Measurements from ENCODE around the gene ZNF283.
"Not testable (repeated sequence)": the region's sequence is repeated elsewhere in the genome, so short reads cannot be mapped to it uniquely, and the experiment has no call there.

The ZNF283 gene

GRCh38 chr19:43802216-43802951 lies 24.7 kb upstream of the ZNF283 start, which contains the start of gene LYPD5:
Gene LYPD5, minus strand, starts transcription at chr19:43802447. Its CDS starts 67 bp downstream, at chr19:43802380.
- Histone ChIP-seq H2AK5ac (ENCODE audit: low read length, severe bottlenecking) (no peak within 1 kb of the TSS), H3K27me3 (ENCODE audit: control insufficient read depth in 1 of 2, insufficient read depth in 1 of 2, low read length in 2 of 2) (peaks cover 17 to 27% of the 10 kb centered on the region in 2 experiments), H2BK12ac (ENCODE audit: low read length in 2 of 2) (no peak within 1 kb of the TSS), H2BK120ac (ENCODE audit: low read depth, low read length) (no peak within 1 kb of the TSS), H3K23ac (ENCODE audit: low read length in 2 of 2) (no peak within 1 kb of the TSS), H3K79me1 (replicated peaks; ENCODE audit: low read length, poor library complexity, severe bottlenecking) (no peaks in the 10 kb centered on the region), H4K8ac (ENCODE audit: low read length) (no peak within 1 kb of the TSS), H3K36me3 (ENCODE audit: control insufficient read depth in 1 of 2, insufficient read depth in 2 of 2, low read depth in 1 of 2, low read length in 2 of 2) (no peaks in the 10 kb centered on the region), H3K4me3 (ENCODE audit: insufficient read depth in 1 of 2, low read depth in 1 of 2, low read length in 2 of 2) (no peak within 1 kb of the TSS), H4K91ac (ENCODE audit: low read length) (no peak within 1 kb of the TSS), H3K18ac (ENCODE audit: low read depth in 1 of 2, low read length in 2 of 2) (no peak within 1 kb of the TSS), H2AFZ (ENCODE audit: low read depth, low read length) (no peak within 1 kb of the TSS), H3K27ac (ENCODE audit: low read length, poor library complexity, severe bottlenecking) (no peak within 1 kb of the TSS), H3K14ac (ENCODE audit: low read length in 2 of 2) (no peak within 1 kb of the TSS), H2BK15ac (ENCODE audit: low read depth, poor library complexity, severe bottlenecking) (no peak within 1 kb of the TSS), H3K4me1 (ENCODE audit: control insufficient read depth, insufficient read depth, low read depth, low read length) (peaks cover 10% of the 10 kb centered on the region), H3K4me2 (ENCODE audit: low read length, poor library complexity, severe bottlenecking) (no peak within 1 kb of the TSS), H2BK5ac (ENCODE audit: low read depth, low read length, poor library complexity, severe bottlenecking) (no peak within 1 kb of the TSS), H3K9ac (ENCODE audit: low read length) (no peak within 1 kb of the TSS), H3K9me3 (ENCODE audit: control insufficient read depth, low read length) (no peaks in the 10 kb centered on the region), H3K4ac (ENCODE audit: low read depth in 1 of 2, low read length in 2 of 2) (no peak within 1 kb of the TSS)
- no peak for DNase-seq
- 64% methylated on average over 12 of the region's 12 CpGs for WGBS

DNA sequence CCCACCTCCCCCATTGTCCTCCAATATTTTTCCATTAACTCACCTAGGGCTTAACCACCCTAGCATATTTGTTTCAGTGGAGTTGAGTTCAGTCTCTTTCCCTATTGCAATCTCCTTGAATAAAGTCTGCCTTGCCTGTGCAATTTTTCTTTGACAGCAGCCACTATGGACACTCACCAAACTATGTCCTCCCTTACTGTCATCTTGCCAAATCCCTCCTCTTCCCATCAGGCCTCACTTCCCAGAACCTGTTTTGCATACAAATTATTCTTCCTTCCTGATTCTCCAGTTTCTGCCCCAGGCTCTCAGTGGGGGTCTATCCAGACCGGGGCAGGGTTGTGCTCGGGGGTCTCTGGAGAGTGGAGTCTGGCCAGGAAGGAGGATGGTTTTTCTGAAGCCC lies 22.7 kb upstream of the ZNF283 start:
- H3K14ac ChIP-seq (ENCODE audit: low read length in 2 of 2): no peak overlapping the region
- no peak overlapping the region for H3K23ac ChIP-seq (ENCODE audit: low read length in 2 of 2)
- no peak overlapping the region for H3K18ac ChIP-seq (ENCODE audit: low read depth in 1 of 2, low read length in 2 of 2)
- H3K4ac ChIP-seq (ENCODE audit: low read depth in 1 of 2, low read length in 2 of 2): no peak overlapping the region
- no peaks in the 10 kb centered on the region for H3K4me1 ChIP-seq (ENCODE audit: control insufficient read depth, insufficient read depth, low read depth, low read length)
- H2BK5ac ChIP-seq (ENCODE audit: low read depth, low read length, poor library complexity, severe bottlenecking): no peak overlapping the region
- no peak overlapping the region for H2BK15ac ChIP-seq (ENCODE audit: low read depth, poor library complexity, severe bottlenecking)
- no peaks in the 10 kb centered on the region for H3K9me3 ChIP-seq (ENCODE audit: control insufficient read depth, low read length)
- no peaks in the 10 kb centered on the region for H3K79me1 ChIP-seq (replicated peaks; ENCODE audit: low read length, poor library complexity, severe bottlenecking)
- H3K27ac ChIP-seq (ENCODE audit: low read length, poor library complexity, severe bottlenecking): no peak overlapping the region
- no peak overlapping the region for H2AK5ac ChIP-seq (ENCODE audit: low read length, severe bottlenecking)
- no peak overlapping the region for H3K4me3 ChIP-seq (ENCODE audit: insufficient read depth in 1 of 2, low read depth in 1 of 2, low read length in 2 of 2)
- no peak overlapping the region for H2BK120ac ChIP-seq (ENCODE audit: low read depth, low read length)
- H3K27me3 ChIP-seq (ENCODE audit: control insufficient read depth in 1 of 2, insufficient read depth in 1 of 2, low read length in 2 of 2): peaks cover 5 to 16% of the 10 kb centered on the region in 2 experiments
- no peak overlapping the region for H2AFZ ChIP-seq (ENCODE audit: low read depth, low read length)
- DNase-seq: no peak
- no peak overlapping the region for H3K9ac ChIP-seq (ENCODE audit: low read length)
- 46% methylated on average over 2 of the region's 2 CpGs for WGBS
- no peak overlapping the region for H4K91ac ChIP-seq (ENCODE audit: low read length)
- no peaks in the 10 kb centered on the region for H3K36me3 ChIP-seq (ENCODE audit: control insufficient read depth in 1 of 2, insufficient read depth in 2 of 2, low read depth in 1 of 2, low read length in 2 of 2)
- H4K8ac ChIP-seq (ENCODE audit: low read length): no peak overlapping the region
- H2BK12ac ChIP-seq (ENCODE audit: low read length in 2 of 2): no peak overlapping the region
- no peak overlapping the region for H3K4me2 ChIP-seq (ENCODE audit: low read length, poor library complexity, severe bottlenecking)

DNA sequence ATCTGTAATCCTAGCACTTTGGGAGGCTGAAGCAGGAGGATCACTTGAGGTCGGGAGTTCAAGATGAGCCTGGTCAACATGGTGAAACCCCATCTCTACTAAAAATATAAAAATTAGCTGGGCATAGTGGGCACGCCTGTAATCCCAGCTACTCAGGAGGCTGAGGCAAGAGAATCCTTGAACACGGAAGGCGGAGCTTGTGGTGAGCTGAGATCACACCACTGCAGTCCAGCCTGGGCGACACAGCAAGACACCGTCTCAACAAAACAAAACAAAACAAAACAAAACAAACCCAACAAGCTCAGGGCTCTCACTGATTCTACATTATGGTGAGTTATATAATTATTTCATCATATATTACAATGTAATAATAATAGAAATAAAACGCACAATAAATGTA lies 20.7 kb upstream of the ZNF283 start:
- 92% methylated on average over 4 of the region's 7 CpGs for WGBS

DNA sequence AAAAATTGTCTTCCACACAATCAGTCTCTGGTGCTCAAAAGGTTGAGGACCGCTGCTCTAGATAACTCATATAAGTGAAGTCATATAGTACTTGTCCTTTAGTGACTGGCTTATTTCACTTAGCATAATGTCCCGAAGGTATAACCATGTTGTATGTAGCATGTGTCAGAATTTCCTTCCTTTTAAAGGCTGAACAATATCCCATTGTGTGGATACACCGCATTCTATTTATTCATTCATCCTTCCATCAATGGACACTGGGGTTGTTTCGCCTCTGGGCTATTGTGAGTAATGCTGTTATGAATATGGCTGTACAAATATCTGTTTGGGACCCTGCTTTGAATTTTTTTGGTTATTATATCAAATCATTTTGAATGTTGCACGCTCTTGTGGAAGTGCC lies 20.3 kb upstream of the ZNF283 start:
- no peak overlapping the region for H2BK120ac ChIP-seq (ENCODE audit: low read depth, low read length)
- no peak overlapping the region for H4K91ac ChIP-seq (ENCODE audit: low read length)
- H3K9ac ChIP-seq (ENCODE audit: low read length): no peak overlapping the region
- H3K18ac ChIP-seq (ENCODE audit: low read depth in 1 of 2, low read length in 2 of 2): no peak overlapping the region
- no peak overlapping the region for H2BK5ac ChIP-seq (ENCODE audit: low read depth, low read length, poor library complexity, severe bottlenecking)
- WGBS: 81% methylated on average over 3 of the region's 5 CpGs
- H3K27me3 ChIP-seq (ENCODE audit: control insufficient read depth in 1 of 2, insufficient read depth in 1 of 2, low read length in 2 of 2): peaks cover 8 to 13% of the 10 kb centered on the region in 2 experiments
- no peaks in the 10 kb centered on the region for H3K4me1 ChIP-seq (ENCODE audit: control insufficient read depth, insufficient read depth, low read depth, low read length)
- no peak overlapping the region for H3K14ac ChIP-seq (ENCODE audit: low read length in 2 of 2)
- no peak overlapping the region for H2BK15ac ChIP-seq (ENCODE audit: low read depth, poor library complexity, severe bottlenecking)
- H2AFZ ChIP-seq (ENCODE audit: low read depth, low read length): no peak overlapping the region
- no peak for DNase-seq
- H3K23ac ChIP-seq (ENCODE audit: low read length in 2 of 2): no peak overlapping the region
- no peak overlapping the region for H4K8ac ChIP-seq (ENCODE audit: low read length)
- no peaks in the 10 kb centered on the region for H3K79me1 ChIP-seq (replicated peaks; ENCODE audit: low read length, poor library complexity, severe bottlenecking)
- no peak overlapping the region for H3K27ac ChIP-seq (ENCODE audit: low read length, poor library complexity, severe bottlenecking)
- H3K9me3 ChIP-seq (ENCODE audit: control insufficient read depth, low read length): no peaks in the 10 kb centered on the region
- no peak overlapping the region for H3K4me2 ChIP-seq (ENCODE audit: low read length, poor library complexity, severe bottlenecking)
- no peak overlapping the region for H3K4ac ChIP-seq (ENCODE audit: low read depth in 1 of 2, low read length in 2 of 2)
- no peaks in the 10 kb centered on the region for H3K36me3 ChIP-seq (ENCODE audit: control insufficient read depth in 1 of 2, insufficient read depth in 2 of 2, low read depth in 1 of 2, low read length in 2 of 2)
- no peak overlapping the region for H2AK5ac ChIP-seq (ENCODE audit: low read length, severe bottlenecking)
- no peak overlapping the region for H2BK12ac ChIP-seq (ENCODE audit: low read length in 2 of 2)
- no peak overlapping the region for H3K4me3 ChIP-seq (ENCODE audit: insufficient read depth in 1 of 2, low read depth in 1 of 2, low read length in 2 of 2)

More for the DNA sequence above, 20.7 kb upstream of the ZNF283 start:
- not testable (repeated sequence) for H3K18ac ChIP-seq (ENCODE audit: low read depth in 1 of 2, low read length in 2 of 2); H2BK15ac ChIP-seq (ENCODE audit: low read depth, poor library complexity, severe bottlenecking); H4K8ac ChIP-seq (ENCODE audit: low read length); H2BK5ac ChIP-seq (ENCODE audit: low read depth, low read length, poor library complexity, severe bottlenecking); H3K4me3 ChIP-seq (ENCODE audit: insufficient read depth in 1 of 2, low read depth in 1 of 2, low read length in 2 of 2); H4K91ac ChIP-seq (ENCODE audit: low read length); H3K9ac ChIP-seq (ENCODE audit: low read length); H3K4me2 ChIP-seq (ENCODE audit: low read length, poor library complexity, severe bottlenecking); H2AK5ac ChIP-seq (ENCODE audit: low read length, severe bottlenecking); H3K27ac ChIP-seq (ENCODE audit: low read length, poor library complexity, severe bottlenecking); H2AFZ ChIP-seq (ENCODE audit: low read depth, low read length); H2BK120ac ChIP-seq (ENCODE audit: low read depth, low read length); DNase-seq; H3K36me3 ChIP-seq (ENCODE audit: control insufficient read depth in 1 of 2, insufficient read depth in 2 of 2, low read depth in 1 of 2, low read length in 2 of 2); H3K9me3 ChIP-seq (ENCODE audit: control insufficient read depth, low read length); H3K4me1 ChIP-seq (ENCODE audit: control insufficient read depth, insufficient read depth, low read depth, low read length); H2BK12ac ChIP-seq (ENCODE audit: low read length in 2 of 2); H3K23ac ChIP-seq (ENCODE audit: low read length in 2 of 2); H3K14ac ChIP-seq (ENCODE audit: low read length in 2 of 2); H3K4ac ChIP-seq (ENCODE audit: low read depth in 1 of 2, low read length in 2 of 2); H3K79me1 ChIP-seq (replicated peaks; ENCODE audit: low read length, poor library complexity, severe bottlenecking)
- H3K27me3 ChIP-seq (ENCODE audit: control insufficient read depth in 1 of 2, insufficient read depth in 1 of 2, low read length in 2 of 2): peaks cover 5 to 12% of the 10 kb centered on the region in 2 experiments
